ENCODE measurements around the gene MAPRE2. TPM values are rescaled to one million over a fixed set of nuclear protein-coding genes. Genes with fewer than 3 reads are reported as not detected.

The MAPRE2 gene
- total and polyA plus RNA-seq, 2 donors (not counting 1 experiment from before 2014, with no cell fraction given) = 18.5 to 88.1 TPM

- no peak for DNase-seq (ENCODE audit: low read depth in 2 of 2)
- no peak for TF ChIP-seq EZH2 (IDR thresholded peaks at IDR 0.05; ENCODE audit: low read length, missing control alignments)
These were observed 91.0 kb downstream of the MAPRE2 start for GRCh38 chr18:35132021-35132902.

DNA sequence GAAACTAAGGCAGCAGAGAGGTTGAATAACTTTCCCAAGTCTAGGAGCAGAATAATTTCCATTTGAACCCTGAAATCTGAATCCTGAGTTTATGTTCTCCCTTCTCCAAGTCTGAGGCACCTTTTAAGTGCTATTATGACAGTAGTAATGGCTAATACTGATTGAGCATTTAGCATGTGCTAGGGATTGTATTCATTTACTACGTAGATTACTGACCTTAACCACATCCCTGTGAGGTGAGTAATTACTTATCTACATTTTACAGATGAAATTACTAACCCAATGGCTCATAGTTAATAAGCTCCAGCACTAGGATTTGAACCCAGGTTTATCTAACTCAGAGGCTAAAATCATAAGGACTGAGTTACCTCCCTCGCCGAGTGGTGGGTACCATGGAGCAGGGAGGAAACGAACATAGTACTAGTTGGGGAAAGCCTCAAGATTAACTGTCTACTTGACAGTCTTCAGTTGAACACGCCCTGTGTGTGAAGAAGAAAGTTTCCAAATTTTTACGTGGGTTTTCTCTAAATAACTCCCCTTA lies 93.0 kb downstream of the MAPRE2 start:
- Histone ChIP-seq H2AFZ (ENCODE audit: low read length) (no peak overlapping the region), H3K4me1 (ENCODE audit: control insufficient read depth, extremely low read depth, insufficient read depth, low read length) (no peaks in the 10 kb centered on the region), H4K20me1 (ENCODE audit: control insufficient read depth, extremely low read depth, insufficient read depth, low read length) (no peaks in the 10 kb centered on the region), H3K27me3 (ENCODE audit: control insufficient read depth, insufficient read depth, low read length) (no peaks in the 10 kb centered on the region), H3K36me3 (ENCODE audit: control insufficient read depth, insufficient read depth, low read length) (no peaks in the 10 kb centered on the region), H3K27ac (ENCODE audit: insufficient read depth, low read length) (no peak overlapping the region), H3K79me2 (ENCODE audit: control insufficient read depth, insufficient read depth, low read length) (no peaks in the 10 kb centered on the region), H3K4me2 (ENCODE audit: extremely low read depth, insufficient read depth, low read length) (no peak overlapping the region), H3K9me3 (ENCODE audit: control insufficient read depth, insufficient read depth, low read depth, low read length) (no peaks in the 10 kb centered on the region), H3K9ac (ENCODE audit: insufficient read depth, low read length) (no peak overlapping the region), H3K4me3 (replicated peaks in 1 of 4; ENCODE audit: control extremely low read depth in 1 of 4, insufficient read depth in 1 of 4, low read depth in 3 of 4, low read length in 4 of 4) (no peak overlapping the region)
- no peak for DNase-seq (ENCODE audit: low read depth in 2 of 2)
- TF ChIP-seq EZH2 (IDR thresholded peaks at IDR 0.05; ENCODE audit: low read length, missing control alignments) (no peak), CTCF (conservative IDR thresholded peaks at IDR 0.05 in 1 of 2, IDR thresholded peaks at IDR 0.05 in 1 of 2; ENCODE audit: low read depth in 1 of 2, low read length in 2 of 2) (no peak)

More at GRCh38 chr18:35132021-35132902, 91.0 kb downstream of the MAPRE2 start:
- no peaks in the 10 kb centered on the region for H3K9me3 ChIP-seq (ENCODE audit: control insufficient read depth, insufficient read depth, low read depth, low read length)
- no peaks in the 10 kb centered on the region for H3K79me2 ChIP-seq (ENCODE audit: control insufficient read depth, insufficient read depth, low read length)
- H3K4me3 ChIP-seq (replicated peaks in 1 of 4; ENCODE audit: control extremely low read depth in 1 of 4, insufficient read depth in 1 of 4, low read depth in 3 of 4, low read length in 4 of 4) = no peak overlapping the region
- no peaks in the 10 kb centered on the region for H4K20me1 ChIP-seq (ENCODE audit: control insufficient read depth, extremely low read depth, insufficient read depth, low read length)
- H3K27ac ChIP-seq (ENCODE audit: insufficient read depth, low read length) = no peak overlapping the region
- H3K4me2 ChIP-seq (ENCODE audit: extremely low read depth, insufficient read depth, low read length) = no peak overlapping the region
- H3K9ac ChIP-seq (ENCODE audit: insufficient read depth, low read length) = no peak overlapping the region
- no peaks in the 10 kb centered on the region for H3K4me1 ChIP-seq (ENCODE audit: control insufficient read depth, extremely low read depth, insufficient read depth, low read length)
- H3K27me3 ChIP-seq (ENCODE audit: control insufficient read depth, insufficient read depth, low read length) = no peaks in the 10 kb centered on the region
- H2AFZ ChIP-seq (ENCODE audit: low read length) = no peak overlapping the region
- H3K36me3 ChIP-seq (ENCODE audit: control insufficient read depth, insufficient read depth, low read length) = no peaks in the 10 kb centered on the region

DNA sequence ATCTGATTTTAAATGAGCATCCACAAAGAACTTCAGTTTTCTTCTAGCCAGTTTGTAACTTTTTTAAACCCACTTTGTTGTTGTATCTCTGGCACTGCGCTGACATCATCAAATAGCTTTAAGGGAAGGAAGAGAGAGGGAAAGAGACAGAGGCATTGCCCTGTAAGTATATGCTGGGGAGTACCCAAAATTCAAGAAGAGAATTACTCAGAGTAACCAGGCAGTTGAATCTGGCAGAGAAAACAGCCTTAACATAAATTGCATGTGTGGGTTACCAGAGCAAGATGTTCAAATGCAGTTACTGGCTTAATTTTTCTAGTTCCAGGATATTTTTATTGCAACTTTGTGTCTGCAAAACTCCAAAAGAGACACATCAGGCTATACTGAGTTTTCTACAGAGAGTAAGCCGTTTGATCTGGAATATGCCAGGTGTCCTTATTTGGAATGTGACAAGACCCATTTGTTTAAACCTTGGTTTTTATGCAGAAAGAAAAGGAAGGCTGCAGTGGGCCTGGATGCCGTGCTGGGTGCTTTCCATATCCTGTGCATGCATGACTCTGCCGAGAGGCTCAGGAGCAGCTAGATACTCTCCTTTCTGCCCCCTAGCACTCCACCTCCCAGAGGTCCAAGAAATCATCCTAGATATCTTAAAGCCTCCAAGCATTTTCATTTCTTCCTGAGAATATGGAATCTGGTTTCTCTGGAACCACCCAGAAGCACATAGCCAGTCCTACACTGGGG lies 93.7 kb downstream of the MAPRE2 start:
- H3K4me2 ChIP-seq (ENCODE audit: extremely low read depth, insufficient read depth, low read length) = no peak overlapping the region
- no peaks in the 10 kb centered on the region for H4K20me1 ChIP-seq (ENCODE audit: control insufficient read depth, extremely low read depth, insufficient read depth, low read length)
- H3K36me3 ChIP-seq (ENCODE audit: control insufficient read depth, insufficient read depth, low read length) = no peaks in the 10 kb centered on the region
- no peaks in the 10 kb centered on the region for H3K9me3 ChIP-seq (ENCODE audit: control insufficient read depth, insufficient read depth, low read depth, low read length)
- no peak for DNase-seq (ENCODE audit: low read depth in 2 of 2)
- H3K9ac ChIP-seq (ENCODE audit: insufficient read depth, low read length) = no peak overlapping the region
- H2AFZ ChIP-seq (ENCODE audit: low read length) = no peak overlapping the region
- TF ChIP-seq CTCF (conservative IDR thresholded peaks at IDR 0.05 in 1 of 2, IDR thresholded peaks at IDR 0.05 in 1 of 2; ENCODE audit: low read depth in 1 of 2, low read length in 2 of 2) = no peak
- TF ChIP-seq EZH2 (IDR thresholded peaks at IDR 0.05; ENCODE audit: low read length, missing control alignments) = no peak
- no peaks in the 10 kb centered on the region for H3K79me2 ChIP-seq (ENCODE audit: control insufficient read depth, insufficient read depth, low read length)
- H3K27me3 ChIP-seq (ENCODE audit: control insufficient read depth, insufficient read depth, low read length) = no peaks in the 10 kb centered on the region
- H3K27ac ChIP-seq (ENCODE audit: insufficient read depth, low read length) = no peak overlapping the region
- H3K4me1 ChIP-seq (ENCODE audit: control insufficient read depth, extremely low read depth, insufficient read depth, low read length) = no peaks in the 10 kb centered on the region
- H3K4me3 ChIP-seq (replicated peaks in 1 of 4; ENCODE audit: control extremely low read depth in 1 of 4, insufficient read depth in 1 of 4, low read depth in 3 of 4, low read length in 4 of 4) = no peak overlapping the region
